H1 (cell line): ENCODE data around the gene IFT122. TPM values are rescaled to one million over a fixed set of nuclear protein-coding genes. Genes with fewer than 3 reads are reported as not detected.

Experiments used
- CTCF ChIA-PET: fragments of 300-600 bp; sonication (Branson Sonifier 250); formaldehyde crosslinking; loops from one replicate; lab custom pipeline; 2021; ENCODE audit not compliant: partially characterized antibody; lab: Charles Lee
- POLR2A ChIA-PET: fragments of 300-600 bp; sonication (Branson Sonifier 250); formaldehyde crosslinking; loops from one replicate; lab custom pipeline; 2021; ENCODE audit warnings: inconsistent platforms; ENCODE audit not compliant: partially characterized antibody; lab: Charles Lee
- DNase-seq, 2 experiments: peaks; one replicate each; pipeline versions ENCODE4 v3.0.0 to v3.0.0-alpha.2; 2010 to 2022; ENCODE audit warnings: low spot score in 2 of 2, low read depth in 1 of 2, mixed read lengths in 1 of 2
- FAIRE-seq: peaks from 2 replicates; lab custom pipeline; 2011; peaks lifted over from hg19 to GRCh38; lab: Jason Lieb, UNC
- H2AFZ ChIP-seq: 2 replicates; pipeline ENCODE4 v1.8.1; 2012; ENCODE audit warnings: low read length, inconsistent platforms
- H2AK5ac ChIP-seq: 2 replicates; pipeline ENCODE4 v1.6.1; 2013; ENCODE audit warnings: low read depth, low read length
- H2BK120ac ChIP-seq: replicated peaks from 2 replicates; pipeline ENCODE3; 2013; ENCODE audit warnings: low read depth, low read length, inconsistent platforms
- H2BK12ac ChIP-seq: 2 replicates; pipeline ENCODE4 v1.6.1; 2013; ENCODE audit warnings: low read depth, low read length
- H2BK15ac ChIP-seq: 2 replicates; pipeline ENCODE4 v1.6.1; 2013; ENCODE audit warnings: low read length
- H2BK20ac ChIP-seq: 2 replicates; pipeline ENCODE4 v1.6.1; 2013; ENCODE audit warnings: low read length
- H2BK5ac ChIP-seq: 2 replicates; pipeline ENCODE4 v1.6.1; 2013; ENCODE audit warnings: low read depth, low read length
- H3K14ac ChIP-seq: 2 replicates; pipeline ENCODE4 v1.6.1; 2013; ENCODE audit warnings: inconsistent platforms; ENCODE audit not compliant: insufficient read length
- H3K18ac ChIP-seq: 2 replicates; pipeline ENCODE4 v1.6.1; 2013; ENCODE audit warnings: low read length; ENCODE audit errors: extremely low read depth
- H3K23ac ChIP-seq: 2 replicates; pipeline ENCODE4 v1.6.1; 2013; ENCODE audit warnings: inconsistent platforms; ENCODE audit not compliant: insufficient read length
- H3K23me2 ChIP-seq: 2 replicates; pipeline ENCODE4 v1.6.1; 2013; ENCODE audit warnings: low read depth, low read length
- H3K27ac ChIP-seq: 2 replicates; pipeline ENCODE4 v1.6.1; 2011; ENCODE audit warnings: low read depth, low read length, inconsistent platforms
- H3K27me3 ChIP-seq, 4 experiments: replicated peaks in 1 of 4; 1 replicate in 1 of 4; 2 replicates in 3 of 4; pipeline versions ENCODE4 v1.6.1 to v1.8.1; 2011 to 2013; ENCODE audit warnings: low read length in 3 of 4, mild to moderate bottlenecking in 3 of 4, inconsistent platforms in 2 of 4, mixed read lengths in 2 of 4, moderate library complexity in 1 of 4; ENCODE audit not compliant: control insufficient read depth in 3 of 4, insufficient read depth in 3 of 4; ENCODE audit errors: extremely low read depth in 1 of 4
- H3K36me3 ChIP-seq, 4 experiments: 2 replicates each; pipeline versions ENCODE4 v1.6.1 to v1.8.1; 2011 to 2013; ENCODE audit warnings: mild to moderate bottlenecking in 4 of 4, low read length in 3 of 4, moderate library complexity in 2 of 4, control low read depth in 1 of 4, inconsistent platforms in 1 of 4; ENCODE audit not compliant: insufficient read depth in 4 of 4, control insufficient read depth in 2 of 4
- H3K4ac ChIP-seq: replicated peaks from 2 replicates; pipeline ENCODE3; 2013; ENCODE audit warnings: low read length, low read depth, mixed read lengths, inconsistent platforms; ENCODE audit not compliant: insufficient read length
- H3K4me1 ChIP-seq, 4 experiments: replicated peaks in 1 of 4; 1 replicate in 1 of 4; 2 replicates in 3 of 4; pipeline versions ENCODE4 v1.6.1 to v1.8.1; 2011 to 2013; ENCODE audit warnings: low read length in 3 of 4, inconsistent platforms in 2 of 4, mixed read lengths in 1 of 4; ENCODE audit not compliant: insufficient read depth in 4 of 4, control insufficient read depth in 3 of 4
- H3K4me2 ChIP-seq, 2 experiments: 2 replicates each; pipeline versions ENCODE4 v1.6.1 to v1.8.1; 2011 to 2013; ENCODE audit warnings: low read depth in 2 of 2, low read length in 2 of 2, control low read depth in 1 of 2, inconsistent platforms in 1 of 2, mild to moderate bottlenecking in 1 of 2; ENCODE audit not compliant: insufficient read depth in 1 of 2
- H3K4me3 ChIP-seq, 4 experiments: fragments of 200-600, 300-600 bp in 1 of 4; sonication (generic), shearing (Covaris generic), sonication (Bioruptor Twin) in 1 of 4; 2 replicates each; pipeline versions ENCODE4 v1.5.1 to v1.8.1; 2011 to 2016; ENCODE audit warnings: low read length in 4 of 4, low read depth in 3 of 4, control low read depth in 2 of 4, inconsistent platforms in 2 of 4, mild to moderate bottlenecking in 2 of 4, mixed read lengths in 1 of 4, moderate library complexity in 1 of 4; ENCODE audit not compliant: insufficient read depth in 2 of 4; ENCODE audit errors: extremely low read depth in 1 of 4
- H3K56ac ChIP-seq: replicated peaks from 2 replicates; pipeline ENCODE3; 2013; ENCODE audit warnings: low read depth, mild to moderate bottlenecking, mixed read lengths, low read length, inconsistent platforms; ENCODE audit not compliant: insufficient read length
- H3K79me1 ChIP-seq: 2 replicates; pipeline ENCODE4 v1.6.1; 2013; ENCODE audit warnings: low read depth, low read length, control low read depth
- H3K79me2 ChIP-seq, 2 experiments: 2 replicates each; pipeline versions ENCODE4 v1.6.1 to v1.8.1; 2012 to 2013; ENCODE audit warnings: low read length in 2 of 2, mild to moderate bottlenecking in 2 of 2, inconsistent platforms in 1 of 2; ENCODE audit not compliant: insufficient read depth in 2 of 2, control insufficient read depth in 1 of 2
- H3K9ac ChIP-seq, 4 experiments: replicated peaks in 1 of 4; 1 replicate in 1 of 4; 2 replicates in 3 of 4; pipeline versions ENCODE4 v1.6.1 to v1.8.1; 2011 to 2013; ENCODE audit warnings: low read depth in 3 of 4, low read length in 3 of 4, control low read depth in 2 of 4, mild to moderate bottlenecking in 2 of 4, moderate library complexity in 2 of 4, inconsistent platforms in 1 of 4; ENCODE audit errors: extremely low read depth in 1 of 4
- H3K9me3 ChIP-seq, 2 experiments: 2 replicates each; pipeline versions ENCODE4 v1.6.1 to v1.8.1; 2012 to 2013; ENCODE audit warnings: mild to moderate bottlenecking in 2 of 2, moderate library complexity in 2 of 2, control low read depth in 1 of 2, inconsistent platforms in 1 of 2, low read depth in 1 of 2, low read length in 1 of 2, mixed read lengths in 1 of 2; ENCODE audit not compliant: insufficient read depth in 2 of 2
- H4K20me1 ChIP-seq, 2 experiments: replicated peaks in 1 of 2; 2 replicates each; pipeline versions ENCODE3 to v1.8.1; 2011 to 2013; ENCODE audit warnings: inconsistent platforms in 2 of 2, low read length in 2 of 2, mild to moderate bottlenecking in 1 of 2; ENCODE audit not compliant: insufficient read depth in 2 of 2, control insufficient read depth in 1 of 2
- H4K5ac ChIP-seq: 2 replicates; pipeline ENCODE4 v1.6.1; 2013; ENCODE audit warnings: low read length, low read depth, mixed read lengths, inconsistent platforms; ENCODE audit not compliant: insufficient read length
- H4K8ac ChIP-seq: 2 replicates; pipeline ENCODE4 v1.8.0; 2013; ENCODE audit warnings: mild to moderate bottlenecking, moderate library complexity, low read length, inconsistent platforms; ENCODE audit not compliant: insufficient read depth; ENCODE audit errors: extremely low read depth
- H4K91ac ChIP-seq: replicated peaks from 2 replicates; pipeline ENCODE3; 2013; ENCODE audit warnings: low read length, mixed read lengths, inconsistent platforms; ENCODE audit not compliant: insufficient read length
- ATF2 ChIP-seq: IDR thresholded peaks from 2 replicates; pipeline ENCODE4 v1.6.1; 2012; ENCODE audit warnings: low read length, inconsistent platforms
- BRCA1 ChIP-seq: IDR thresholded peaks from 2 replicates; pipeline ENCODE4 v1.6.1; 2012; ENCODE audit warnings: low read depth, low read length, improper control_type of control experiment
- CHD1 ChIP-seq: IDR thresholded peaks from 2 replicates; pipeline ENCODE4 v1.6.1; 2012; ENCODE audit warnings: low read depth, low read length, improper control_type of control experiment
- GTF2F1 ChIP-seq: IDR thresholded peaks from 2 replicates; pipeline ENCODE4 v1.6.1; 2012; ENCODE audit warnings: low read depth, low read length, improper control_type of control experiment, borderline replicate concordance
- JUN ChIP-seq: IDR thresholded peaks from 2 replicates; pipeline ENCODE4 v1.6.1; 2011; ENCODE audit warnings: low read depth, mild to moderate bottlenecking, improper control_type of control experiment, low read length
- KDM4A ChIP-seq: IDR thresholded peaks from one replicate; pipeline ENCODE4 v1.7.1; 2012; ENCODE audit warnings: low read depth, mild to moderate bottlenecking, moderate library complexity, low read length, inconsistent platforms; ENCODE audit not compliant: severe bottlenecking
- POU5F1 ChIP-seq: IDR thresholded peaks from 2 replicates; pipeline ENCODE4 v1.6.1; 2011; ENCODE audit warnings: low read depth, mild to moderate bottlenecking, low read length, moderate library complexity
- RNF2 ChIP-seq: fragments of 200-900, 300-1000 bp; sonication (generic); IDR thresholded peaks from 2 replicates; pipeline ENCODE4 v1.7.1; 2016; ENCODE audit warnings: borderline replicate concordance, low read depth, mild to moderate bottlenecking, antibody characterized with exemption, low read length; ENCODE audit not compliant: poor library complexity, severe bottlenecking; ENCODE audit errors: missing control alignments
- SAP30 ChIP-seq: fragments of 300-600 bp; sonication (generic); IDR thresholded peaks from 2 replicates; pipeline ENCODE4 v1.7.1; 2012; ENCODE audit warnings: low read length, moderate library complexity, mild to moderate bottlenecking, inconsistent platforms; ENCODE audit not compliant: insufficient read depth, insufficient replicate concordance
- SIRT6 ChIP-seq: IDR thresholded peaks from one replicate; pipeline ENCODE4 v1.7.1; 2012; ENCODE audit warnings: low read length, inconsistent platforms
- SIX5 ChIP-seq: IDR thresholded peaks from 2 replicates; pipeline ENCODE4 v1.6.1; 2011; ENCODE audit warnings: mild to moderate bottlenecking, low read depth, low read length
- SUZ12 ChIP-seq: fragments of 200-600 bp; sonication (generic); IDR thresholded peaks from 2 replicates; pipeline ENCODE4 v1.6.1; 2012; ENCODE audit warnings: mild to moderate bottlenecking, inconsistent platforms, low read length, moderate library complexity, mixed read lengths
- TEAD4 ChIP-seq: IDR thresholded peaks from 2 replicates; pipeline ENCODE4 v1.6.1; 2012; ENCODE audit warnings: low read depth, low read length, inconsistent platforms, mixed read lengths
- WGBS, 2 experiments: shearing (Covaris generic) in 1 of 2; methylation state at CpG; one replicate each; pipeline versions ENCODE4 v1.1.6 to v1.1.7; 2013 to 2015; ENCODE audit warnings: low lambda C conversion rate in 2 of 2, mixed read lengths in 2 of 2, inconsistent platforms in 1 of 2, low coverage in 1 of 2, missing lambda C conversion rate in 1 of 2; ENCODE audit not compliant: insufficient replicate concordance in 2 of 2, insufficient coverage in 1 of 2, insufficient read length in 1 of 2; ENCODE audit errors: extremely low coverage in 1 of 2, missing lambda C conversion rate in 1 of 2; 5-methylcytosine and 5-hydroxymethylcytosine counted together
- polyA plus RNA-seq, 7 experiments: library from polyadenylated mRNA; depleted of rRNA in 3 of 7; stranded (reverse) in 5 of 7; unstranded in 2 of 7; fragments of >200 nt in 5 of 7; fragments of 200-250 nt in 2 of 7; gene quantifications; 1 replicate in 5 of 7; 2 replicates in 1 of 7; 4 replicates in 1 of 7; pipeline versions ENCODE4 v1.2.1 to v1.2.3, GENCODE V29; 2011 to 2013; ENCODE audit warnings: missing spikeins in 2 of 7, mixed read lengths in 2 of 7
- total RNA-seq: library from RNA; stranded (reverse); fragmentation: NEBNext Ultra II Directional; extraction: Animal tissue kit (Norgen Biotek cat#: 25700); gene quantifications from 2 replicates; pipeline ENCODE4 v1.2.1, GENCODE V29; 2021

The IFT122 gene
- total and polyA plus RNA-seq, 2 of the 8 experiments (the other 6 are each of a cell fraction or from before 2014, with no cell fraction given): 23.7 to 25.1 TPM

GRCh38 chr3:129553719-129554118 is 113.7 kb downstream of the IFT122 start:
- no peaks in the 10 kb centered on the region for H3K9me3 ChIP-seq
- no peaks in the 10 kb centered on the region for H3K79me2 ChIP-seq
- no peak overlapping the region for H2BK5ac ChIP-seq
- H2BK120ac ChIP-seq: no peak overlapping the region
- TF ChIP-seq RNF2 (no peak), SIX5 (no peak), POU5F1 (no peak), GTF2F1 (no peak), SIRT6 (no peak), JUN (no peak), SAP30 (no peak), ATF2 (no peak), BRCA1 (no peak), TEAD4 (no peak), SUZ12 (no peak), CHD1 (no peak), KDM4A (no peak)
- no peak overlapping the region for H3K9ac ChIP-seq
- H3K23me2 ChIP-seq: no peaks in the 10 kb centered on the region; the same call in 1 of the 2 replicates
- DNase-seq (no peak), FAIRE-seq (no peak)
- no peak overlapping the region for H3K14ac ChIP-seq
- H3K18ac ChIP-seq: no peak overlapping the region
- no peak overlapping the region for H2BK15ac ChIP-seq
- H3K4me1 ChIP-seq: peaks cover 3 to 22% (median 11%) of the 10 kb centered on the region in 4 experiments
- no peak overlapping the region for H2BK20ac ChIP-seq
- H4K5ac ChIP-seq: no peak overlapping the region
- no peak overlapping the region for H3K4ac ChIP-seq
- H3K36me3 ChIP-seq: no peaks in the 10 kb centered on the region
- H4K91ac ChIP-seq: no peak overlapping the region
- H3K4me3 ChIP-seq: no peak overlapping the region
- H2AFZ ChIP-seq: no peak overlapping the region
- no peak overlapping the region for H3K27ac ChIP-seq
- no peak overlapping the region for H2AK5ac ChIP-seq
- H3K79me1 ChIP-seq: no peaks in the 10 kb centered on the region
- no peak overlapping the region for H2BK12ac ChIP-seq
- CTCF ChIA-PET: interaction anchor here (0.8 to 11.3 kb wide), 9 partner anchors 8 to 187 kb away, joined by 3 to 93 read pairs (median 5); partner anchors contain the start of genes H1-8 and RHO
- no peak overlapping the region for H4K8ac ChIP-seq
- H3K27me3 ChIP-seq: no peaks in the 10 kb centered on the region; a peak in 1 of 7 replicates
- H3K4me2 ChIP-seq: no peak overlapping the region
- H3K23ac ChIP-seq: no peak overlapping the region
- peaks cover 0 to 1% of the 10 kb centered on the region in 2 experiments for H4K20me1 ChIP-seq
- 94% methylated on average over 15 of the region's 15 CpGs; no CpG with 5 or more reads in 1 of the 2 experiments for WGBS, 2 experiments
- no peak overlapping the region for H3K56ac ChIP-seq
- POLR2A ChIA-PET: no interaction called here
